SK-N-SH treated with all-trans-retinoic acid at 6 μM for 48 hours (cell line): ENCODE data around the gene SLAIN2.
A peak's percentile ranks its signal among the peaks of the same experiment; 100 is the strongest.

ENCODE experiments used
- ATAC-seq: fragments of 200-7000 bp; cut with Tn5 transposase; 3 replicates; pipeline ENCODE4 v1.9.1; 2020; ENCODE audit warnings: mild to moderate bottlenecking, moderate library complexity
- ARNTL ChIP-seq: fragments of 450-650 bp; formaldehyde crosslinking; IDR thresholded peaks from 2 replicates; pipeline ENCODE4 v1.5.0; 2020; ENCODE audit warnings: low read depth, mild to moderate bottlenecking, moderate library complexity, borderline replicate concordance
- BACH2 ChIP-seq: fragments of 250-450 bp; sonication (Bioruptor Pico); IDR thresholded peaks from 2 replicates; pipeline ENCODE4 v1.9.0; 2021; ENCODE audit warnings: mild to moderate bottlenecking, borderline replicate concordance
- CREB5 ChIP-seq: fragments of 250-450 bp; sonication (Bioruptor Pico); IDR thresholded peaks from 2 replicates; pipeline ENCODE4 v1.5.1; 2020; ENCODE audit warnings: low read depth, mild to moderate bottlenecking, moderate library complexity
- CSDC2 ChIP-seq: fragments of 250-450 bp; sonication (Bioruptor Pico); IDR thresholded peaks from 2 replicates; pipeline ENCODE4 v1.5.0; 2020; ENCODE audit warnings: mild to moderate bottlenecking, moderate library complexity
- ESRRG ChIP-seq: fragments of 250-450 bp; sonication (Bioruptor Pico); IDR thresholded peaks from 2 replicates; pipeline ENCODE4 v1.6.1; 2021; ENCODE audit warnings: mild to moderate bottlenecking
- ISL1 ChIP-seq: fragments of 250-450 bp; sonication (Bioruptor Pico); IDR thresholded peaks from 2 replicates; pipeline ENCODE4 v2.1.2; 2022; ENCODE audit warnings: mild to moderate bottlenecking, moderate library complexity
- OSR1 ChIP-seq: fragments of 250-450 bp; sonication (Bioruptor Pico); IDR thresholded peaks from 2 replicates; pipeline ENCODE4 v1.8.0; 2022; ENCODE audit warnings: moderate library complexity, mild to moderate bottlenecking, inconsistent platforms
- PATZ1 ChIP-seq: fragments of 250-450 bp; sonication (Bioruptor Pico); IDR thresholded peaks from 2 replicates; pipeline ENCODE4 v1.8.0; 2020; ENCODE audit warnings: mild to moderate bottlenecking, moderate library complexity, borderline replicate concordance
- POU6F1 ChIP-seq: fragments of 250-450 bp; sonication (Bioruptor Pico); IDR thresholded peaks from 2 replicates; pipeline ENCODE4 v1.8.0; 2021; ENCODE audit warnings: low read depth, mild to moderate bottlenecking, moderate library complexity, borderline replicate concordance
- RARB ChIP-seq: fragments of 250-450 bp; sonication (Bioruptor Pico); IDR thresholded peaks from 2 replicates; pipeline ENCODE4 v1.8.0; 2021; ENCODE audit warnings: mild to moderate bottlenecking, moderate library complexity
- SNAI2 ChIP-seq: fragments of 250-450 bp; sonication (Bioruptor Pico); IDR thresholded peaks from 2 replicates; pipeline ENCODE4 v1.5.0; 2020; ENCODE audit warnings: mild to moderate bottlenecking, moderate library complexity
- TCF4 ChIP-seq: fragments of 250-450 bp; sonication (Bioruptor Pico); IDR thresholded peaks from 2 replicates; pipeline ENCODE4 v1.8.0; 2021; ENCODE audit warnings: mild to moderate bottlenecking, moderate library complexity, borderline replicate concordance
- TOX ChIP-seq: fragments of 250-450 bp; sonication (Bioruptor Pico); IDR thresholded peaks from 2 replicates; pipeline ENCODE4 v1.8.0; 2021; ENCODE audit warnings: mild to moderate bottlenecking, moderate library complexity, borderline replicate concordance
- TSHZ2 ChIP-seq: fragments of 250-450 bp; sonication (Bioruptor Pico); IDR thresholded peaks from 2 replicates; pipeline ENCODE4 v1.5.0; 2020; ENCODE audit warnings: mild to moderate bottlenecking, moderate library complexity
- ZC3H10 ChIP-seq: fragments of 250-450 bp; sonication (Bioruptor Pico); IDR thresholded peaks from 2 replicates; pipeline ENCODE4 v1.5.1; 2021; ENCODE audit warnings: mild to moderate bottlenecking, moderate library complexity
- ZFP3 ChIP-seq: fragments of 250-450 bp; sonication (Bioruptor Pico); IDR thresholded peaks from 2 replicates; pipeline ENCODE4 v1.5.0; 2020; ENCODE audit warnings: mild to moderate bottlenecking, moderate library complexity
- ZNF8 ChIP-seq: fragments of 450-650 bp; formaldehyde crosslinking; IDR thresholded peaks from 2 replicates; pipeline ENCODE4 v1.5.0; 2020; ENCODE audit warnings: mild to moderate bottlenecking, moderate library complexity

The SLAIN2 gene

GRCh38 chr4:48332661-48333060 lies 8.7 kb upstream of the SLAIN2 start (continued):
- TF ChIP-seq CREB5 (CRISPR knock-in tag): no peak
- no peak for TF ChIP-seq RARB (CRISPR knock-in tag)
- TF ChIP-seq ZC3H10 (CRISPR knock-in tag): no peak
- no peak for TF ChIP-seq POU6F1
- no peak for TF ChIP-seq TOX (CRISPR knock-in tag)
- TF ChIP-seq OSR1: no peak

- TF ChIP-seq POU6F1 (no peak), CREB5 (CRISPR knock-in tag) (no peak), ZNF8 (no peak), TCF4 (no peak), CSDC2 (CRISPR knock-in tag) (no peak), SNAI2 (CRISPR knock-in tag) (no peak), PATZ1 (no peak), RARB (CRISPR knock-in tag) (no peak), ZFP3 (CRISPR knock-in tag) (no peak), TOX (CRISPR knock-in tag) (no peak)
- ATAC-seq: no peak
Observed at GRCh38 chr4:48333587-48333986, 7.7 kb upstream of the SLAIN2 start.

- TF ChIP-seq TSHZ2 (CRISPR knock-in tag) (no peak), PATZ1 (no peak), BACH2 (CRISPR knock-in tag) (no peak)
- ATAC-seq: no peak
Observed at GRCh38 chr4:48334236-48334635, 7.1 kb upstream of the SLAIN2 start.

GRCh38 chr4:48334900-48335384 lies 6.4 kb upstream of the SLAIN2 start:
- no peak for TF ChIP-seq ISL1
- TF ChIP-seq ESRRG: no peak
- no peak for TF ChIP-seq TOX (CRISPR knock-in tag)
- TF ChIP-seq ARNTL (CRISPR knock-in tag): no peak
- TF ChIP-seq CSDC2 (CRISPR knock-in tag): no peak
- no peak for TF ChIP-seq POU6F1
- TF ChIP-seq CREB5 (CRISPR knock-in tag): no peak
- no peak for TF ChIP-seq ZNF8
- no peak for TF ChIP-seq ZC3H10 (CRISPR knock-in tag)
- TF ChIP-seq RARB (CRISPR knock-in tag): no peak
- TF ChIP-seq, all 23 proteins: peak for 0
- ATAC-seq: peak; percentile 43; the same call in 2 of the 3 replicates
